GM21390 (cell line): Measurements from ENCODE around the gene ZNF396.

ENCODE experiments used
- ATAC-seq: cut with Tn5 transposase; IDR thresholded peaks from one replicate; pipeline ENCODE4 v1.9.1; 2021; ENCODE audit not compliant: unreplicated experiment

The ZNF396 gene

GRCh38 chr18:35376742-35377695 lies at the start of gene ZNF396:
Gene ZNF396 (minus strand): TSS chr18:35377337. CDS start chr18:35374292, 3,045 bp downstream.
- ATAC-seq, result peak; percentile 83

- ATAC-seq, result no peak
Measured at GRCh38 chr18:35426786-35427185, 49.6 kb upstream of the ZNF396 start.

- ATAC-seq, result no peak
Measured at GRCh38 chr18:35424356-35424755, 47.2 kb upstream of the ZNF396 start.

- ATAC-seq, result no peak
Measured at GRCh38 chr18:35422237-35422636, 45.1 kb upstream of the ZNF396 start.

- ATAC-seq, result no peak
Measured at GRCh38 chr18:35418610-35419009, 41.5 kb upstream of the ZNF396 start.

- no peak for ATAC-seq
Measured at GRCh38 chr18:35417223-35417622, 40.1 kb upstream of the ZNF396 start.

GRCh38 chr18:35415511-35416073 lies 38.5 kb upstream of the ZNF396 start:
- ATAC-seq, result peak; percentile 43

GRCh38 chr18:35413163-35413511 lies 36.0 kb upstream of the ZNF396 start:
- no peak for ATAC-seq

- no peak for ATAC-seq
Measured at GRCh38 chr18:35411625-35412351, 34.7 kb upstream of the ZNF396 start.

- no peak for ATAC-seq
Measured at GRCh38 chr18:35410561-35410960, 33.4 kb upstream of the ZNF396 start.

- ATAC-seq, result no peak
Measured at GRCh38 chr18:35409911-35410310, 32.8 kb upstream of the ZNF396 start.

GRCh38 chr18:35408843-35409261 lies 31.7 kb upstream of the ZNF396 start:
- ATAC-seq, result no peak

- peak; percentile 56 for ATAC-seq
Measured at GRCh38 chr18:35407871-35408481, 30.8 kb upstream of the ZNF396 start.

GRCh38 chr18:35406666-35407065 lies 29.5 kb upstream of the ZNF396 start:
- ATAC-seq, result no peak

GRCh38 chr18:35397976-35398375 lies 20.8 kb upstream of the ZNF396 start:
- no peak for ATAC-seq

GRCh38 chr18:35393716-35394115 lies 16.6 kb upstream of the ZNF396 start:
- no peak for ATAC-seq

- no peak for ATAC-seq
Measured at GRCh38 chr18:35392375-35392774, 15.2 kb upstream of the ZNF396 start.

GRCh38 chr18:35390951-35391700 lies 14.0 kb upstream of the ZNF396 start:
- ATAC-seq, result no peak

GRCh38 chr18:35389095-35389618 lies 12.0 kb upstream of the ZNF396 start:
- ATAC-seq, result no peak

GRCh38 chr18:35387152-35387571 lies 10.0 kb upstream of the ZNF396 start:
- no peak for ATAC-seq
